OCI-LY1 (cell line): ENCODE data around the gene PARVG.

Experiments
- EZH2 ChIP-seq: fragments of 200-600 bp; sonication (generic), shearing (Covaris generic); IDR thresholded peaks from 2 replicates; pipeline ENCODE4 v1.8.0; 2017; ENCODE audit warnings: borderline replicate concordance, mixed run types, mild to moderate bottlenecking, antibody characterized with exemption, low read length, moderate library complexity, mixed read lengths
- TF ChIP-seq, protein P1 (sequence below): fragments of 200-600 bp; sonication (generic), shearing (Covaris generic); IDR thresholded peaks from 2 replicates; pipeline ENCODE4 v1.5.1; 2017; ENCODE audit warnings: mild to moderate bottlenecking, antibody characterized with exemption, low read length, moderate library complexity, mixed read lengths

DNA sequence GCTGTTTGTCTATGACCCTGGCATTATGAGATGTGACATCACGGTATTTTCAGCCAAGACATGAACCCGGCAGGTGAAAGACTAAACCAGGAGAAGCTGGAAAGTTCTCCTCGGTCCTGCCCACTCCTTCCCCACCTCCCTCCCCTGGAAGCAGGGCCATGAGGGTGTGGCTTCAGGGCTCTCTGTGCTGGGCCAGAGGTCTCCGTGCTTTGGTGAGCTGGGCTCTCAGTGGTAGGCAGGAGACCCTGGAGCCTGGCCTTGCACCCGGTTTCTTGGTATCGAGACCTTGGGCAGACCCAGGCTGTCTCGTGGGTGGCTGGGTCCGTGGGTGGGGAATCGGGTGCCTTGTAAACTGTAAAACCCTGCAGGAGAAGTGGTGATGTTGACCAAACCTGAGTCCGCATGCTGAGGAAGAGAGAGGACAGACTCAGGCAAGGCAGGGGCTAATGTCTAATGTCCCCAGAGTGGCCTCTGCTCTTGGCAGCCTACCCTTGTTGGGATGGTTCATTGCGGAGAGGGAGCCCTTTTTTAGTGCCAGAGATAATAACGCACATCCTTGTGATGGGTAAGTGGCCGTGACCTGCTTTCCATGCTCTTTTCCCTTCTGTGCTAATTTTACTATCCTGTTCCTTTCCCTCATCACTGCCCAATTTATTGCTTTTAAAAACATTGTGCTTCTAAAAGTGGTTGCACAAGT, 48.6 kb upstream of the PARVG start:
- TF ChIP-seq, protein P1, sequence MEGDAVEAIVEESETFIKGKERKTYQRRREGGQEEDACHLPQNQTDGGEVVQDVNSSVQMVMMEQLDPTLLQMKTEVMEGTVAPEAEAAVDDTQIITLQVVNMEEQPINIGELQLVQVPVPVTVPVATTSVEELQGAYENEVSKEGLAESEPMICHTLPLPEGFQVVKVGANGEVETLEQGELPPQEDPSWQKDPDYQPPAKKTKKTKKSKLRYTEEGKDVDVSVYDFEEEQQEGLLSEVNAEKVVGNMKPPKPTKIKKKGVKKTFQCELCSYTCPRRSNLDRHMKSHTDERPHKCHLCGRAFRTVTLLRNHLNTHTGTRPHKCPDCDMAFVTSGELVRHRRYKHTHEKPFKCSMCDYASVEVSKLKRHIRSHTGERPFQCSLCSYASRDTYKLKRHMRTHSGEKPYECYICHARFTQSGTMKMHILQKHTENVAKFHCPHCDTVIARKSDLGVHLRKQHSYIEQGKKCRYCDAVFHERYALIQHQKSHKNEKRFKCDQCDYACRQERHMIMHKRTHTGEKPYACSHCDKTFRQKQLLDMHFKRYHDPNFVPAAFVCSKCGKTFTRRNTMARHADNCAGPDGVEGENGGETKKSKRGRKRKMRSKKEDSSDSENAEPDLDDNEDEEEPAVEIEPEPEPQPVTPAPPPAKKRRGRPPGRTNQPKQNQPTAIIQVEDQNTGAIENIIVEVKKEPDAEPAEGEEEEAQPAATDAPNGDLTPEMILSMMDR = no peak
- no peak for TF ChIP-seq EZH2
